ENCODE data around the gene HEBP1.
A peak's percentile ranks its signal among the peaks of the same experiment; 100 is the strongest.

HEBP1 gene

DNA sequence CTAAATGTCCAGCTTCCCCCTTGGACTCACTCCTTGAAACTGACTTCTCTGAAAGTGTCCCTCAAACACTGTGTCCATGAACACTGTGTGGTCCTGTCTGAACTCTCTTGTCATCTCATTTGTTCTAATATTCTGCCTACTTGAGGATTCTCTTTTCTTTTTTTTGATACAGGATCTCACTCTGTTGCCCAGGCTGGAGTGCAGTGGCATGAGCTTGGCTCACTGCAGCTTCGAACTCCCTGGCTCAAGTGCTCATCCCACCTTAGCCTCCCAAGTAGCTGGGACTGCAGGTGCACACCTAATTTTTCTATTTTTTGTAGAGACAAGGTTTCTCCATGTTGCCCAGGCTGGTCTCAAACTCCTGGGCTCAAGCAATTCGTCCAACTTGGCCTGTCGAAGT lies 4.9 kb upstream of the HEBP1 start:
- DNase-seq, result no peak
- TF ChIP-seq GATA1 (IDR thresholded peaks at IDR 0.05; ENCODE audit: low read depth, low read length) (no peak), POLR2A (IDR thresholded peaks at IDR 0.05; ENCODE audit: low read length) (no peak)

DNA sequence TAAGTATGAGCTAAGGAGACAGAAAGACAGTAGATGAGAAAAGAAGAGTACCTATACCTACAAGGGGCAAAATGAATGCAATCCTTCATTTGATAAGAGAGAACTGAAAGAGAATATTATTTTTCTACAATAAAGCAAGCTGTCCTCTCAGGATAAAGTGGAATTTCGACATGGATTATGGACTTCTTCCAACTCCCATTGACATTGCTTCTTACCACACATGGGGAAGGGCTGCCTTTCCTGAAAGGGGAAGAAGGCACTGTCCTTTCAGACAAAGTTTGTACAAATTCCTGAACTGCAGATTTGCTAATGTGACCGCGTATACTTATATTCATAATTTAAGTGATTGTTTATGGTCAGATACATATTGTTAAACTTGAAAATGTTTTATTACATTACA lies 4.3 kb upstream of the HEBP1 start:
- no peak for TF ChIP-seq GATA1 (IDR thresholded peaks at IDR 0.05; ENCODE audit: low read depth, low read length)
- TF ChIP-seq POLR2A (IDR thresholded peaks at IDR 0.05; ENCODE audit: low read length), result no peak
- no peak for DNase-seq

DNA sequence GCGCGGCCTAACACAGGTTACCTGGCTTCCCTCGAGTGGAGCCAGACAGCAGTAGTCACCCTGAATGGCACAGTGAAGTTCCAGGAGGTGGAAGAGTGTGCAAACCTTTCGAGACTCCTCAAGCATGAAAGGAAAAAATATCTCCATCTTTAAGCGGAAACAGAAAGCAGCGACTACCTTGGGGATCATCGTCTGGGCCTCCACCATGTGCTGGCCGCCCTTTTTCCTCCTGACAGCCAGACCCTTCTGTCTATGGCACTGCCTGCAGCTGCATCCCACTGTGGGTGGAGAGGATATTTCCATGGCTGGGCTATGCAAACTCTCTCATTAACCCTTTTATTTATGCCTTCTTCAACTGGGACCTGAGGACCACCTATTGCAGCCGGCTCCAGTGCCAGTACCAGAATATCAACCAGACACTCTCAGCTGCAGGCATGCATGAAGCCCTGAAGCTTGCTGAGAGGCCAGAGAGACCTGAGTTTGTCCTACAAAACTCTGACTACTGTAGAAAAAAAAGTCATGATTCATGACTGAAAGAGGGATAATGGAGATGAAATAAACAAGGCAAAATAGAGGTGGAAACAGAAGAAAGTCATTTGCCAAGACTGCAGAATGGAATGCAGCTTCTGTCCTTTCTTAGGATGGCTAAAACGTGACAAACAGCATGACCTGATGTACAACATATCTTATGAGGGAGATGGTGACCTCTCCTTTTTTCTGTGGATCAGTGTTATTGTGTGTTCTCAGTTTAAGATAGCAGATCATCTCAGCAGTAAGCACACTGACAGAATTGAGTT lies 2.4 kb upstream of the HEBP1 start:
- no peak for DNase-seq
- TF ChIP-seq POLR2A (IDR thresholded peaks at IDR 0.05; ENCODE audit: low read length) (no peak), GATA1 (IDR thresholded peaks at IDR 0.05; ENCODE audit: low read depth, low read length) (no peak)

DNA sequence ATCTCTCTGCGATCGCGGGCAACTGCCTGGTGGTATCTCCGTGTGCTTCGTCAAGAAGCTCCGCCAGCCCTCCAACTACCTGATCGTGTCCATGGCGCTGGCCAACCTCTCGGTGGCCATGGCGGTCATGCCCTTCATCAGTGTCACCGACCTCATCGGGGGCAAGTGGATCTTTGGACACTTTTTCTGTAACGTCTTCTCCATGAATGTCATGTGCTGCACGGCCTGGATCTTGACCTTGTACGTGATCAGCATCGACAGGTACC lies 1.6 kb upstream of the HEBP1 start:
- DNase-seq, result peak in 1 of 2 experiments; percentile 42

DNA sequence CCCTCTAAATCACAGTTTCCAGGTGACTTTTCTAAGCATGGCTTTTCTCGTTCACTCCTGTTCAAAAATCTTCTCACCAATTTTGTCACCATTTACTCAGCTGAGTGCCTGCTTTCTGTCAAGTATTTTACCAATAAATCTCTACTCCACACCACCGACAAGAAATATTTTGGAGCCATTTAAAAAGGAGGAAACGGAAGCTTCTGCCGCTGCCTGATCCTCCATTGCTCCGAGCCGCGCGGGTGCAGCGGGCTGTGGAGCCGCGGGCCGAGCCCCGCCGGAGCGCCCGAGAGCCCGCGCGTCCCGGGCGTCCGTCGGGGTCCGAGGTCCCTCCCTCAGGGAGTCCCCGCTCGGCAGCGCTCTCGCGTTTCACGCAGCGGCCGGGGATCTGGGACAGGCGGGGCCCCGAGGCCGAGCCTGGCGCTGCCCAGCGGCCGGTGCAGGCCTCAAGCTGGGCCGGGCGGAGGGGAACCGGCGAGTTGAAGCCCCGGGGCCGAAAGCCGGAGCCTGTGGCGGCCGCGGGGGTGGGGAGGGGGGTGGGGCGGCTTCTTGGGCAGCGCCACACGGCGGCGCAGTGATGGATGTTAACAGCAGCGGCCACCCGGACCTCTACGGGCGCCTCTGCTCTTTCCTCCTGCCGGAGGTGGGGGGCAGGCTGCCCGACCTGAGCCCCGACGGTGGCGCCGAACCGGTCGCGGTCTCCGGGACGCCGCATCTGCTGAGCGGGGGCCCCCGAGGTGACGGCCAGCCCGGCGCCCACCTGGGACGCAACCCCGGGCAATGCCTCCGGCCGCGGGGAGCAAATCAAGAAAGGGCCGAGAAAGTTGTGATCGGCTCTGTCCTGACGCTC lies 1.1 kb upstream of the HEBP1 start:
- peak; percentile 79 to 86 for DNase-seq
- TF ChIP-seq GATA1 (IDR thresholded peaks at IDR 0.05; ENCODE audit: low read depth, low read length), result no peak
- no peak for TF ChIP-seq POLR2A (IDR thresholded peaks at IDR 0.05; ENCODE audit: low read length)

More for the DNA sequence above, 1.6 kb upstream of the HEBP1 start:
- TF ChIP-seq POLR2A (IDR thresholded peaks at IDR 0.05; ENCODE audit: low read length) (no peak), GATA1 (IDR thresholded peaks at IDR 0.05; ENCODE audit: low read depth, low read length) (no peak)

DNA sequence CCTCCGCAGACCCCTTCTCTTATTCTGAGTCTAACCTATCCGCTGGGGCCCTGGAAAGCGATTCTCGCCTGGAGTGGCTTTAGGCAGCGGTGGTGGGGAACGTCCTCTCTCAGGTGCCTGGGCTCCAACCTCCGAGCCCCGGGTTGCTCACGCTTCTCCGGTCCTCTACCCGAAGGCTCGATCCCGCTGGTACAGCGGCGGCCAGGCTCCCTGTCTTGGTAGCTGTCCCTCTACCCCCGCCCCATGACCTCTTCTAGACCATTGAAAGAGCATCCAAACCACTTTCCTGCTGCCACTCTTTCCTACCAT lies 505 bp upstream of the HEBP1 start:
- DNase-seq, result no peak

DNA sequence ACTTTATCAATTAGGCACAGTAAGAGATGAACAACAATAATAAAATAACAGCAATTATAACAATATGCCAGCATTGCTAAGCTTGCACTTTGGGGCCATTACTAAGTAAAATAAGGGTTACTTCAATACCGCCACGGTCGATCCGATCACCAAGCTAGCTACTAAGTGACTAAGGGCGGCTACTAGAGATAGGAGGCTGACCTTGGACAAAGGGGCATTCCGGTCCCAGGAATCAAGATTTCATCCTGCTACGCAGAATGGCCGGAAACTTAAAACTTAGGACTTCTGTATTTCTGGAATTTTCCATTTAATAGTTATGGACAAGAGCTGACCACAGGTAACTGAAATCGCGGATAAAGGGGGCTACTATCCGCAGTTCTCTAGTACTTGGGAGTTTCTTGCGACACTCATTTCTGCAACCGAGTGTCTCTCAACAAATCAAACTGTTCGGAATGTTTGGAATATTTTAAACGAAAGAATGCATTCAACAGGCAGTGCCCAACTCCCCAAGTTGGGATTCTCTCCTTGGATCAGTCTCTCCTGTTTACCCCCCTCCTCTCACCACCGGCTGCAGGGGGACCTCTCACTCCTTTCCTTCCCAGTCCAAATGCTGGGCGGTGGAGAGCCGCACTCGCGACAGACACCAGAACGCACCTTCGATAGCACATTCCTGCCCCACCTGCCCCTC lies 650 bp downstream of the HEBP1 start:
- DNase-seq, result peak; percentile 71 to 73
- TF ChIP-seq POLR2A (IDR thresholded peaks at IDR 0.05; ENCODE audit: low read length), result no peak
- no peak for TF ChIP-seq GATA1 (IDR thresholded peaks at IDR 0.05; ENCODE audit: low read depth, low read length)

More for the DNA sequence above, 505 bp upstream of the HEBP1 start:
- TF ChIP-seq POLR2A (IDR thresholded peaks at IDR 0.05; ENCODE audit: low read length), result no peak
- no peak for TF ChIP-seq GATA1 (IDR thresholded peaks at IDR 0.05; ENCODE audit: low read depth, low read length)

DNA sequence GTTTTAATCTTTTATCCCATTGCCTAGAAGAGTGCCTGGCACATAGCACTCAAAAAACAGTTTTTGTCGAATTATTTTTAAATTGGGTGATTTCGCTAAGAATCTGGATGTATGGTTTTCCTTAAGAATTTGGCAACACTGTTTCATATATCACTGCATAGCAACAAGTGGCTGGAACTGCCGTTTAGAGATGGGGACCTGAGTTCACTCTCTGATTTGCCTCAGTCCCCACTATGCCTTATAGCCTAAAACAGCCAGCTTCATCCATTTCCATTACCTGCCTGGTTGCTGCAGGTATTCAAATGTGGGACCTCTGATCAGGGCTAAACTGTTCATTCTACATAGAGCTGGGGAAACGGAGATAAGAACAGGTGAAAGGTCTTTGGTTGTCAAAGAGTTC lies 1.8 kb downstream of the HEBP1 start:
- no peak for DNase-seq
- TF ChIP-seq POLR2A (IDR thresholded peaks at IDR 0.05; ENCODE audit: low read length) (no peak), GATA1 (IDR thresholded peaks at IDR 0.05; ENCODE audit: low read depth, low read length) (no peak)

DNA sequence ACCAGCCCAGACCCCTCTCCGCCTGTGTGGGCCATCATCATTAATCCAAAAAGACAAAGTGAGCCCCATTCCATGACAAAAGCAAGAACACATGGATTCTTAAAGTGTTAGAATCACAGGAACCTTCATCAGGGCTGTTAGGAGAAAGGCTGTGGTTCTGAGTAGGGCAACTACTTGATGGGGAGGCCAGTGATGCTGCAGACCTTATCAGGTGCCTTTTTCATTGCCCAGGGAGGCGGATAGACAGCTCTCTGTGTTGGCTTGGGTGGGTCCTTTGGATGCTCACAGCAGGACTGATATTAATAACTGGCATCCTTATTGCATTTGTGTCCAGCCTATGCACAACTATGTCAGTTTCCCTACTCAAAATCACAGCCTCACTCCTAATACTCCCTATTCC lies 2.3 kb downstream of the HEBP1 start:
- TF ChIP-seq GATA1 (IDR thresholded peaks at IDR 0.05; ENCODE audit: low read depth, low read length), result no peak
- TF ChIP-seq POLR2A (IDR thresholded peaks at IDR 0.05; ENCODE audit: low read length), result no peak
- peak; percentile 60 to 65 for DNase-seq

DNA sequence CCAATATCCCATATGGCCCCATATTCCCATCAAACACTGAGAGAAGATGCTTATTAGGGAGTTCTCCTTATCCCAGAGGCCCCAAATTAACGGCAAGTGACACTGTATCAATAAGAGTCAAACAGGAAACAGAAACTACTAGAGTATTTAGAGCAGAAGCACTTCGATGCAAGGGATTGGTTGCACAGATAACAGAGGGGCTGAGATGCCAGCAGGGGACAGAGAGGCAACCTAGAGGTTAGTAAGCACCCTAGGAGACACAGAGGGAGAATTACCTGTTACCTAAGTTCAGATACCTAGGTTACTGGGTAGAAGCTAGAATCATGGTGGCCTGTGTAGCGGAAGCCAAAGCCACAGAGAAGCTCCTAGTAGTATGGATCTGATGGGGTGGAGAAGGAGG lies 2.9 kb downstream of the HEBP1 start:
- DNase-seq, result peak; percentile 78 to 79
- no peak for TF ChIP-seq POLR2A (IDR thresholded peaks at IDR 0.05; ENCODE audit: low read length)
- no peak for TF ChIP-seq GATA1 (IDR thresholded peaks at IDR 0.05; ENCODE audit: low read depth, low read length)

DNA sequence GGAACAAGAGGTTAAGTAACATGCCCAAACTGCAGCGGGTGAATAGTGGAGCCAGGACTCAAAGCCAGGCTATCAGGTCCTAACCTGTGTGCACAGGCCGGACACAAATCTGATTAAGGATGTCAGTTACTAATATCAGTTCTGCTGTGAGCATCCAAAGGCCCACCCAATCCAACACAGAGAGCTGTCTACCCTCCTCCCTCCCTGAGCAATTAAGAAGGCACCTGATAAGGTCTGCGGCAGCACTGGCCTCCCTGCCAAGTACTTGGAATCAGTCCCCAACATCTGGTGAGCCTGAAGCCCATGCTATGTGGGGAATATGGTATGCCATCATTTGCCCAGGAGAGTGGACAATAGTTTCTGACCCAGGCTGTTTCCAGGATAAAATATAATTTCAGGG lies 3.9 kb downstream of the HEBP1 start:
- TF ChIP-seq GATA1 (IDR thresholded peaks at IDR 0.05; ENCODE audit: low read depth, low read length), result peak; percentile 89
- TF ChIP-seq POLR2A (IDR thresholded peaks at IDR 0.05; ENCODE audit: low read length), result peak; percentile 6
- peak; percentile 94 to 99 for DNase-seq

DNA sequence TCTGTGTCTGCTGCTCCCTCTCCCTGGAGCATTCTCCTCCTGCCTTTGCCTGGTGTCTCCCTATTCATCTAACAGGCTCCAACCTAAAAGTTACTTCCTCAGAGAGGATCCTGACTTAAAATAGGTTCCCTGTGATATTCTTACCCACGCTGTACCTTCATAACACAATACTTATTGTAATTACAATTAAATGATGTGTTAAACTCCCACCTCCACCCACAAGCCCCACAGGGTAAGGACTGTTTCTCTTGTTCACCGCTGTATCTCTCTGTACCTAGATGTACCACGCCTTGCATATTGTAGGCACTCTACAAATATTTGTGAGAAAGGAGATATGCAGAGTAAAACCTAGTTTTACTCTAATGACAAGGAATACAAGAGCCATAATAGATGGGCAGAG lies 5.0 kb downstream of the HEBP1 start:
- peak in 1 of 2 experiments; percentile 30 for DNase-seq
- TF ChIP-seq GATA1 (IDR thresholded peaks at IDR 0.05; ENCODE audit: low read depth, low read length) (no peak), POLR2A (IDR thresholded peaks at IDR 0.05; ENCODE audit: low read length) (no peak)

DNA sequence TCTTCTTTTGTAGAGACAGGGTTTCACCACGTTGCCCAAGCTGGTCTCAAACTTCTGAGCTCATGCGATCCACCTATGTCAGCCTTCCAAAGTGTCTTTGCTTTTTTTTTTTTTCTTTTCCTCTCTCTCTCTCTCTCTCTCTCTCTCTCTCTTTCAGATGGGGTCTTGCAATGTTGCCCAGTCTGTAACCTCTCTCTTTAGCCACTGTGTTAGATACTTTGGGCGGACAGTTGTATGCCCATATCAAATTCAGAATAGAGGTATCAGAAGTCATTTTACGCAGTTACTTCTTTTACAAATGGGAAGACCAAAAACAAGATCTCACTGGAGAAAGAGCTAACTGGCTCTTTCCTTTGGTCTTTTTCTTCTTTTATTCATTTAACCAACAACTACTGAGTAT lies 6.7 kb downstream of the HEBP1 start:
- TF ChIP-seq POLR2A (IDR thresholded peaks at IDR 0.05; ENCODE audit: low read length) (no peak), GATA1 (IDR thresholded peaks at IDR 0.05; ENCODE audit: low read depth, low read length) (no peak)
- no peak for DNase-seq

DNA sequence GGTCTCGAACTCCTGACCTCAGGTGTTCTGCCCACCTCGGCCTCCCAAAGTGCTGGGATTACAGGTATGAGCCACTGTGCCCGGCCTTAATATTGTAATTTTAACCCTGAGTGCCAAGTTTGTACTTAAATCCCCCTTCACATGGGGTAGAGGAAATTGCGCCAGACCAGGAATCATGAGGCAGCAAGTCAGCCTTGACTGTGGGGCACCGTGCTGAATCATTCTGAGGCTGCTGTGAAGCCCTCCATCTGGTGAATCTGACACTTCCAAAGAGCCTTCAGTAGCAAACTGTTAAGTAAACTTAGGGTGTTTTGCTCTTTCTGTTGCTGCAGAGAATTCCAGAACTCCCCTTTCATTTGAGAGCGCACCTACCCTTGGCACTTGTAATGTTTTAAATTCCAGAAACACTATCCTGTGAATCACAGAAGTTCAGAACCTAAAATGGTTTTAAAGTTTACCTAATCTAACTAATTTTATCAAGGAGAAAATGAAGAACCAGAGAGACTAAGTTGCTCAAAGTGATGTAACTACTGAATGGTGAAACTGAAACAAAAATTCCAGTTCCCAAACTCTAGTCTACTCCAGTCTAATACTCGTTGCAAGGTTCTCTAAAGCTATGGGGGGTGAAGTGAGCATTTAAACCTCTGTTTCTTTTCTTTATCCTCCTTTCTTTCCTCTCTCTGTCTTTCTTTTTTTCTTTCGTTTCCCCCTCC lies 7.5 kb downstream of the HEBP1 start:
- peak; percentile 95 to 96 for DNase-seq
- TF ChIP-seq GATA1 (IDR thresholded peaks at IDR 0.05; ENCODE audit: low read depth, low read length), result no peak
- TF ChIP-seq POLR2A (IDR thresholded peaks at IDR 0.05; ENCODE audit: low read length), result no peak

Data from erythroblast (primary cell).